Loucy (cell line): ENCODE results near the gene ADCY5.

Experiments used
- H2AFZ ChIP-seq: fragments of 200-600 bp; sonication (generic); 2 replicates; pipeline ENCODE4 v1.6.0; 2016; ENCODE audit warnings: antibody characterized with exemption, mild to moderate bottlenecking, low read length, moderate library complexity
- H3F3A ChIP-seq: fragments of 200-600 bp; 2 replicates; pipeline ENCODE4 v1.6.0; 2016; ENCODE audit warnings: antibody characterized with exemption, low read depth, mild to moderate bottlenecking
- H3K27me3 ChIP-seq: fragments of 200-600 bp; sonication (generic); 2 replicates; pipeline ENCODE4 v1.6.1; 2014; ENCODE audit warnings: low read length, mild to moderate bottlenecking; ENCODE audit not compliant: insufficient read depth, poor library complexity, severe bottlenecking
- H3K36me3 ChIP-seq: fragments of 200-600 bp; sonication (generic); 2 replicates; pipeline ENCODE4 v1.6.1; 2016; ENCODE audit warnings: low read length; ENCODE audit not compliant: insufficient read depth
- H3K4me1 ChIP-seq: fragments of 200-600 bp; sonication (generic); 2 replicates; pipeline ENCODE4 v1.5.1; 2014; ENCODE audit warnings: low read length, mild to moderate bottlenecking; ENCODE audit not compliant: insufficient read depth, poor library complexity, severe bottlenecking
- H3K4me2 ChIP-seq: fragments of 200-600 bp; sonication (generic); 2 replicates; pipeline ENCODE4 v1.6.0; 2014; ENCODE audit warnings: antibody characterized with exemption, low read length, low read depth, mild to moderate bottlenecking; ENCODE audit not compliant: poor library complexity, severe bottlenecking
- H3K4me3 ChIP-seq: fragments of 200-600 bp; sonication (generic); 2 replicates; pipeline ENCODE4 v1.5.1; 2014; ENCODE audit warnings: low read length, mild to moderate bottlenecking, mixed read lengths; ENCODE audit not compliant: poor library complexity, severe bottlenecking
- H3K79me2 ChIP-seq: fragments of 200-600 bp; sonication (generic); 2 replicates; pipeline ENCODE4 v1.6.1; 2014; ENCODE audit warnings: low read length; ENCODE audit not compliant: insufficient read depth
- H3K9ac ChIP-seq: fragments of 200-600 bp; sonication (generic); 2 replicates; pipeline ENCODE4 v1.6.0; 2014; ENCODE audit warnings: mild to moderate bottlenecking, low read depth, low read length, moderate library complexity; ENCODE audit not compliant: poor library complexity, severe bottlenecking
- H3K9me2 ChIP-seq: fragments of 200-600 bp; sonication (generic); replicated peaks from 2 replicates; pipeline ENCODE4 v1.6.1; 2016; ENCODE audit warnings: low read depth, low read length, mixed read lengths
- H3K9me3 ChIP-seq: fragments of 200-600 bp; sonication (generic); 2 replicates; pipeline ENCODE4 v1.6.1; 2014; ENCODE audit warnings: mild to moderate bottlenecking, antibody characterized with exemption, low read length, low read depth; ENCODE audit not compliant: insufficient read depth
- H4K20me1 ChIP-seq: fragments of 200-600 bp; sonication (generic); 2 replicates; pipeline ENCODE4 v1.6.0; 2014; ENCODE audit warnings: antibody characterized with exemption, low read length, mild to moderate bottlenecking; ENCODE audit not compliant: insufficient read depth, poor library complexity, severe bottlenecking
- CTCF ChIP-seq: fragments of 200-600 bp; sonication (generic); conservative IDR thresholded peaks from 2 replicates; pipeline ENCODE4 v1.5.1; 2014; ENCODE audit warnings: mild to moderate bottlenecking, antibody characterized with exemption, low read length
- EZH2phosphoT487 ChIP-seq: fragments of 200-600 bp; IDR thresholded peaks from 2 replicates; pipeline ENCODE4 v1.6.1; 2018; ENCODE audit warnings: antibody characterized with exemption, mild to moderate bottlenecking, moderate library complexity, borderline replicate concordance

Gene ADCY5

GRCh38 chr3:123334056-123334455, 114.8 kb downstream of the ADCY5 start:
- no peak overlapping the region for H3K9ac ChIP-seq
- no peaks in the 10 kb centered on the region for H4K20me1 ChIP-seq
- no peaks in the 10 kb centered on the region for H3K9me3 ChIP-seq
- H3F3A ChIP-seq = no peaks in the 10 kb centered on the region
- H3K4me1 ChIP-seq = peaks cover 54% of the 10 kb centered on the region
- H3K4me3 ChIP-seq = no peak overlapping the region
- no peaks in the 10 kb centered on the region for H3K36me3 ChIP-seq
- TF ChIP-seq EZH2phosphoT487 (no peak), CTCF (no peak)
- H3K4me2 ChIP-seq = no peak overlapping the region
- H2AFZ ChIP-seq = no peak overlapping the region
- no peaks in the 10 kb centered on the region for H3K9me2 ChIP-seq
- no peaks in the 10 kb centered on the region for H3K27me3 ChIP-seq
- no peaks in the 10 kb centered on the region for H3K79me2 ChIP-seq

DNA sequence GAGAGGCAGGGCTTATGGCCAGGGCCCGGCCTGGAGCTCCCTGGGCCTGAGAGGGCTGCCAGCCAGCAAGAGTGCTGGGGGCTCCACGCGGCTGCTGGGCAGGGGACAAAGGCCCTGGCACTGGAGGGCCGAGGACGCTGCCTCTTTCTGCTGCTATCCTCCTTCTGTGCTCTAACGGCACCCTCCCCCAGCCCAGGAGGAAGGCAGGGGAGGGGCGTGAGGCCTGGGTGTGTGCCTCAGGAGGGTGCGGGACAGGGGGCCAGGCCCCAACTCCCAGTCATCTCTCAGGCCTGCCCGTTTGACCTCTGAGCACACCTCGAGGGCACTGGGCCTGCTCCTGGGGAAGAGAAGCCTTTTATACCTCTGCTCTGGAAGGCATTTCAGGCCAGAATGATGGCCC, 115.5 kb downstream of the ADCY5 start:
- Histone ChIP-seq H3K4me3 (no peak overlapping the region), H3K9me2 (no peaks in the 10 kb centered on the region), H2AFZ (no peak overlapping the region), H3K4me1 (peaks cover 48% of the 10 kb centered on the region), H3K9ac (no peak overlapping the region), H3K79me2 (no peaks in the 10 kb centered on the region), H3K4me2 (no peak overlapping the region), H3K36me3 (no peaks in the 10 kb centered on the region), H3K27me3 (no peaks in the 10 kb centered on the region), H3F3A (no peaks in the 10 kb centered on the region), H3K9me3 (no peaks in the 10 kb centered on the region), H4K20me1 (no peaks in the 10 kb centered on the region)
- no peak for TF ChIP-seq CTCF
- TF ChIP-seq EZH2phosphoT487 = no peak

DNA sequence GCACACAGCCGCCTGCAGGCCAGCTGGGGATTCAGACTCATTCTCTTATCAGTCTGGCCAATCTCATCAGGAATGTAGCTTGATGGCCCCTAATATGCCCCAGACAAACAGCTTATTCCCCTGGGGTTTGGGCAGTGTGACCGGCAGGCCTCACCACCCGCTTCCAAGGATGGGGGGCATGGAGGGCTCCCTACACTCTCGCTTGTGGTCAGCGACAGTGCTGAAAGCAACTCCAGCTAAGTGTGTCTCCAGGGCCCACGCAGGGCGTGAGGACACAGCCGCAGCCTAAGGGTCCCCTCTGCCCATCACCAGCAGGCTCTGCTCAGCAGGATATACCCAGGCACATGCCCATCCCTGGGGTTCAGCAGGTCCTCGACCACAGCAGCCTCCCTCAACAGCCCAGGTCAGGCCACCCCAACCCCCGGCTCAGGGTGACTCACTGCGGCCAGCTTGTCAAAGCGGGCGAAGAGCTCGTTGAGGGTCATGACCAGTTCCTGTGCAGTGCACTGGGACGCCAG, 116.7 kb downstream of the ADCY5 start:
- H3K9me2 ChIP-seq = no peaks in the 10 kb centered on the region
- H3F3A ChIP-seq = no peaks in the 10 kb centered on the region
- TF ChIP-seq EZH2phosphoT487 (no peak), CTCF (no peak)
- peaks cover 35% of the 10 kb centered on the region for H3K4me1 ChIP-seq
- no peak overlapping the region for H3K4me2 ChIP-seq
- no peaks in the 10 kb centered on the region for H3K27me3 ChIP-seq
- H3K4me3 ChIP-seq = no peak overlapping the region
- no peaks in the 10 kb centered on the region for H3K9me3 ChIP-seq
- no peaks in the 10 kb centered on the region for H3K36me3 ChIP-seq
- H4K20me1 ChIP-seq = no peaks in the 10 kb centered on the region
- H3K79me2 ChIP-seq = no peaks in the 10 kb centered on the region
- H3K9ac ChIP-seq = no peak overlapping the region
- no peak overlapping the region for H2AFZ ChIP-seq
